Colonic mucosa (tissue), 4 donors: ENCODE results near the gene EDIL3. TPM values are rescaled to one million over a fixed set of nuclear protein-coding genes. Genes with fewer than 3 reads are reported as not detected.

Experiments
- DNase-seq: peaks from one replicate; pipeline ENCODE4 v3.0.0-alpha.2; 2020
- H3K27ac ChIP-seq: fragments of 200-600 bp; one replicate; pipeline ENCODE4 v1.8.0; 2021
- H3K27me3 ChIP-seq: fragments of 200-600 bp; one replicate; pipeline ENCODE4 v1.8.0; 2021
- H3K36me3 ChIP-seq: fragments of 200-600 bp; one replicate; pipeline ENCODE4 v1.8.0; 2021
- H3K4me1 ChIP-seq: fragments of 200-600 bp; one replicate; pipeline ENCODE4 v1.8.0; 2021; ENCODE audit warnings: mild to moderate bottlenecking
- H3K4me3 ChIP-seq: fragments of 200-600 bp; one replicate; pipeline ENCODE4 v1.8.0; 2021
- H3K9ac ChIP-seq, 2 donors: one replicate each; pipeline ENCODE4 v1.7.0; 2013; ENCODE audit warnings: control low read depth in 2 of 2, low read depth in 2 of 2, low read length in 2 of 2
- H3K9me3 ChIP-seq: fragments of 200-600 bp; one replicate; pipeline ENCODE4 v1.8.0; 2021
- CTCF ChIP-seq: fragments of 200-600 bp; IDR thresholded peaks from one replicate; pipeline ENCODE4 v1.8.0; 2022; ENCODE audit warnings: antibody characterized with exemption, mild to moderate bottlenecking
- intact Hi-C: fragments of 100-400 bp; cut with DNase I; formaldehyde crosslinking; loops from one replicate; pipeline ENCODE4 v1.14.1; 2022
- total RNA-seq, 2 donors: library from RNA; stranded (reverse); fragmentation: NEBNext Ultra II Directional in 1 of 2; extraction: Animal tissue kit (Norgen Biotek cat#: 25700) in 1 of 2; gene quantifications; one replicate each; pipeline ENCODE4 v1.2.1, GENCODE V29; 2021
- donor health status: healthy.
- donor health status: DM: no; HTN: no; CAD: no.
- donor health status: DM: no; HTN: no; CAD: no.

The EDIL3 gene
- total RNA-seq, 2 donors from 2014 or later, result 23.6 to 27.5 TPM

GRCh38 chr5:84130006-84130580 is 254.6 kb downstream of the EDIL3 start:
- Histone ChIP-seq H3K36me3 (no peaks in the 10 kb centered on the region), H3K9ac (no peak overlapping the region), H3K9me3 (no peaks in the 10 kb centered on the region), H3K27me3 (no peaks in the 10 kb centered on the region), H3K27ac (no peak overlapping the region), H3K4me3 (no peak overlapping the region), H3K4me1 (no peaks in the 10 kb centered on the region)
- no peak for DNase-seq
- intact Hi-C loops, result no loop called here
- no peak for TF ChIP-seq CTCF

- H3K9me3 ChIP-seq, result no peaks in the 10 kb centered on the region
- no peaks in the 10 kb centered on the region for H3K4me1 ChIP-seq
- no peak for DNase-seq
- H3K36me3 ChIP-seq, result no peaks in the 10 kb centered on the region
- no peak overlapping the region for H3K4me3 ChIP-seq
- H3K27ac ChIP-seq, result no peak overlapping the region
- intact Hi-C loops, result no loop called here
- H3K27me3 ChIP-seq, result no peaks in the 10 kb centered on the region
- no peak for TF ChIP-seq CTCF
- no peak overlapping the region for H3K9ac ChIP-seq
Measured at GRCh38 chr5:84125216-84125615, 259.5 kb downstream of the EDIL3 start.

GRCh38 chr5:84119252-84119651 is 265.4 kb downstream of the EDIL3 start:
- intact Hi-C loops, result no loop called here
- no peaks in the 10 kb centered on the region for H3K9me3 ChIP-seq

GRCh38 chr5:84118551-84118950 is 266.1 kb downstream of the EDIL3 start:
- no peaks in the 10 kb centered on the region for H3K9me3 ChIP-seq
- H3K27ac ChIP-seq, result no peak overlapping the region
- H3K9ac ChIP-seq, result no peak overlapping the region
- H3K4me3 ChIP-seq, result no peak overlapping the region
- no peak for DNase-seq
- intact Hi-C loops, result no loop called here
- no peaks in the 10 kb centered on the region for H3K27me3 ChIP-seq
- TF ChIP-seq CTCF, result no peak
- no peaks in the 10 kb centered on the region for H3K4me1 ChIP-seq
- H3K36me3 ChIP-seq, result no peaks in the 10 kb centered on the region

More at GRCh38 chr5:84119252-84119651, 265.4 kb downstream of the EDIL3 start:
- Histone ChIP-seq H3K4me1 (no peaks in the 10 kb centered on the region), H3K27ac (no peak overlapping the region), H3K9ac (no peak overlapping the region), H3K27me3 (no peaks in the 10 kb centered on the region), H3K36me3 (no peaks in the 10 kb centered on the region), H3K4me3 (no peak overlapping the region)
- DNase-seq, result no peak
- TF ChIP-seq CTCF, result no peak

GRCh38 chr5:84115727-84116126 is 269.0 kb downstream of the EDIL3 start:
- TF ChIP-seq CTCF, result no peak
- Histone ChIP-seq H3K36me3 (no peaks in the 10 kb centered on the region), H3K4me3 (no peak overlapping the region), H3K27me3 (no peaks in the 10 kb centered on the region), H3K9ac (no peak overlapping the region), H3K27ac (no peak overlapping the region), H3K4me1 (no peaks in the 10 kb centered on the region), H3K9me3 (no peaks in the 10 kb centered on the region)
- intact Hi-C loops, result no loop called here
- DNase-seq, result no peak
